PC-9 (cell line): Measurements from ENCODE around the gene CNGB1. TPM values are rescaled to one million over a fixed set of nuclear protein-coding genes. Genes with fewer than 3 reads are reported as not detected.

ENCODE experiments used
- BruUV-seq: library from RNA; stranded (reverse); fragments of 400-500 nt; replicated peaks from 2 replicates; lab custom pipeline; 2021; lab: Mats Ljungman, UMichigan
- CTCF ChIA-PET: fragments of 300-600 bp; sonication (Branson Sonifier 250); formaldehyde crosslinking; loops from one replicate; lab custom pipeline; 2022; ENCODE audit warnings: antibody characterized with exemption; lab: Charles Lee
- POLR2A ChIA-PET: fragments of 300-600 bp; sonication (Branson Sonifier 250); formaldehyde crosslinking; loops from one replicate; lab custom pipeline; 2022; ENCODE audit warnings: antibody characterized with exemption; ENCODE audit not compliant: unreplicated experiment; lab: Charles Lee
- DNase-seq, 2 experiments: peaks; one replicate each; pipeline versions ENCODE4 v3.0.0 to v3.0.0-alpha.2; 2015 to 2022; ENCODE audit warnings: mixed read lengths in 1 of 2
- H2AFZ ChIP-seq: fragments of 200-600 bp; sonication (generic); 2 replicates; pipeline ENCODE4 v1.8.1; 2017; ENCODE audit warnings: antibody characterized with exemption
- H3F3A ChIP-seq: fragments of 200-600 bp; sonication (generic); 2 replicates; pipeline ENCODE4 v1.8.1; 2017; ENCODE audit warnings: antibody characterized with exemption, mild to moderate bottlenecking, low read depth; ENCODE audit not compliant: insufficient read depth
- H3K27ac ChIP-seq: fragments of 200-600 bp; sonication (generic); 2 replicates; pipeline ENCODE4 v1.6.1; 2016; ENCODE audit warnings: mixed run types
- H3K27me3 ChIP-seq: fragments of 200-600 bp; sonication (generic); 2 replicates; pipeline ENCODE4 v1.6.1; 2016; ENCODE audit warnings: low read depth, mixed run types; ENCODE audit not compliant: insufficient read depth
- H3K36me3 ChIP-seq: fragments of 200-600 bp; sonication (generic); 2 replicates; pipeline ENCODE4 v1.6.1; 2016; ENCODE audit warnings: low read depth, mixed run types
- H3K4me1 ChIP-seq: fragments of 200-600 bp; sonication (generic); replicated peaks from 2 replicates; pipeline ENCODE4 v1.6.1; 2016; ENCODE audit warnings: mixed run types; ENCODE audit not compliant: insufficient read depth
- H3K4me2 ChIP-seq: fragments of 200-600 bp; sonication (generic); 2 replicates; pipeline ENCODE4 v1.6.1; 2017; ENCODE audit warnings: mixed run types
- H3K4me3 ChIP-seq: fragments of 200-600 bp; sonication (generic); 2 replicates; pipeline ENCODE4 v1.6.1; 2016; ENCODE audit warnings: mixed run types
- H3K79me2 ChIP-seq: fragments of 200-600 bp; sonication (generic); 2 replicates; pipeline ENCODE4 v1.6.1; 2017; ENCODE audit warnings: low read depth, mixed run types
- H3K9me2 ChIP-seq: fragments of 200-600 bp; sonication (generic); 2 replicates; pipeline ENCODE4 v1.8.1; 2017; ENCODE audit warnings: mild to moderate bottlenecking; ENCODE audit not compliant: insufficient read depth
- H3K9me3 ChIP-seq: fragments of 200-600 bp; sonication (generic); 2 replicates; pipeline ENCODE4 v1.8.1; 2016; ENCODE audit warnings: low read depth; ENCODE audit not compliant: insufficient read depth
- H4K20me1 ChIP-seq: fragments of 200-600 bp; sonication (generic); 2 replicates; pipeline ENCODE4 v1.8.1; 2017; ENCODE audit not compliant: insufficient read depth
- EZH2 ChIP-seq: fragments of 200-600 bp; sonication (generic); IDR thresholded peaks from 2 replicates; pipeline ENCODE4 v1.8.0; 2017; ENCODE audit warnings: antibody characterized with exemption, low read depth
- intact Hi-C: fragments of 100-400 bp; cut with micrococcal nuclease; formaldehyde crosslinking; loops from one replicate; pipeline ENCODE4 v1.10.0; 2022; ENCODE audit not compliant: unreplicated experiment
- total RNA-seq: library from RNA; stranded (reverse); gene quantifications from 2 replicates; pipeline ENCODE4 v1.2.3, GENCODE V29; 2021
- TF ChIP-seq, protein P1 (sequence below): fragments of 200-600 bp; sonication (generic); conservative IDR thresholded peaks from 2 replicates; pipeline ENCODE4 v1.6.1; 2017; ENCODE audit warnings: mixed run types, antibody characterized with exemption, mild to moderate bottlenecking, moderate library complexity

Gene CNGB1
- total RNA-seq, 1 experiment from 2014 or later, result 1.1 TPM

DNA sequence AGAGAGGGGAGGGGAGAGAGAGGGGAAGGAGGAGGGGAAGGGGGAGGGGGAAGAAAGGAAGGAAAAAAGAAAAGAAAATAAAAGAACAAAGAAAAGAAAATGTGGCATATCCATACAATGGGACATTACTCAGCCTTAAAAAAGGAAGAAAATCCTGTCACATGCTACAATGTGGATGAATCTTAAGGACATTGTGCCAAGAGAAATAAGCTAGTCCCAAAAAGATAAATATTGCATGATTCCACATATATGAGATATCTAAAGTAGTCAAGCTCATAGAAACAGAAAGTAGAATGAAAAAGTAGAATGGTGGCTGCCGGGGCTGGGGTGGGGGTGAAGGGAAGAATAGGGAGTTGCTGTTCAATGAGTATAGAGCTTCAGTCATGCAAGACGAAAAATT lies 40.4 kb downstream of the CNGB1 start:
- H3K4me3 ChIP-seq, result no peak overlapping the region
- H2AFZ ChIP-seq, result no peak overlapping the region
- no peaks in the 10 kb centered on the region for H3K27me3 ChIP-seq
- DNase-seq, result no peak
- no TSS peak for BruUV-seq
- no peaks in the 10 kb centered on the region for H3K9me2 ChIP-seq
- TF ChIP-seq, protein P1, sequence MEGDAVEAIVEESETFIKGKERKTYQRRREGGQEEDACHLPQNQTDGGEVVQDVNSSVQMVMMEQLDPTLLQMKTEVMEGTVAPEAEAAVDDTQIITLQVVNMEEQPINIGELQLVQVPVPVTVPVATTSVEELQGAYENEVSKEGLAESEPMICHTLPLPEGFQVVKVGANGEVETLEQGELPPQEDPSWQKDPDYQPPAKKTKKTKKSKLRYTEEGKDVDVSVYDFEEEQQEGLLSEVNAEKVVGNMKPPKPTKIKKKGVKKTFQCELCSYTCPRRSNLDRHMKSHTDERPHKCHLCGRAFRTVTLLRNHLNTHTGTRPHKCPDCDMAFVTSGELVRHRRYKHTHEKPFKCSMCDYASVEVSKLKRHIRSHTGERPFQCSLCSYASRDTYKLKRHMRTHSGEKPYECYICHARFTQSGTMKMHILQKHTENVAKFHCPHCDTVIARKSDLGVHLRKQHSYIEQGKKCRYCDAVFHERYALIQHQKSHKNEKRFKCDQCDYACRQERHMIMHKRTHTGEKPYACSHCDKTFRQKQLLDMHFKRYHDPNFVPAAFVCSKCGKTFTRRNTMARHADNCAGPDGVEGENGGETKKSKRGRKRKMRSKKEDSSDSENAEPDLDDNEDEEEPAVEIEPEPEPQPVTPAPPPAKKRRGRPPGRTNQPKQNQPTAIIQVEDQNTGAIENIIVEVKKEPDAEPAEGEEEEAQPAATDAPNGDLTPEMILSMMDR, result no peak
- no peak for TF ChIP-seq EZH2
- H3K4me1 ChIP-seq, result peaks cover 12% of the 10 kb centered on the region; the same call in 1 of the 2 replicates
- no peaks in the 10 kb centered on the region for H3K79me2 ChIP-seq
- H4K20me1 ChIP-seq, result no peaks in the 10 kb centered on the region
- intact Hi-C loops, result no loop called here
- CTCF ChIA-PET, result interaction anchor here (0.5 to 0.6 kb wide), 2 partner anchors 22 to 341 kb away, joined by 4 to 8 read pairs; no protein-coding TSS in a partner anchor
- H3K4me2 ChIP-seq, result no peak overlapping the region
- POLR2A ChIA-PET, result no interaction called here
- no peak overlapping the region for H3K27ac ChIP-seq
- peaks cover 13% of the 10 kb centered on the region; the same call in 1 of the 2 replicates for H3F3A ChIP-seq
- H3K9me3 ChIP-seq, result no peaks in the 10 kb centered on the region
- no peaks in the 10 kb centered on the region for H3K36me3 ChIP-seq

DNA sequence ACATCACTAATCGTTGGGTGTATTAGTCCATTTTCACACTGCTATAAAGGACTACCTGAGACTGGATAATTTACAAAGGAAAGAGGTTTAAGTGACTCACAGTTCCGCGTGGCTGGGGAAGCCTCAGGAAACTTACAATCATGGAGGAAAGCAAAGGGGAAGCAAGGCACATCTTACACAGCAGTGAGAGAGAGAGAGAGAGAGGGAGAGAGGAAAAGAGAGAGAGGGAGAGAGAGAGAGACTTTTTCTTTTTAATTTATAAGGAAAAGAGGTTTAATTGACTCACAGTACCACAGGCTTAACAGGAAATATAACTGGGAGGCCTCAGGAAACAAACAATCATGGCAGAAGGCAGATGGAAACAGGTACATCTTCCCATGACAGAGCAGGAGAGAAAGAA lies 41.7 kb downstream of the CNGB1 start:
- Histone ChIP-seq H3K9me2 (no peaks in the 10 kb centered on the region), H3F3A (peaks cover 13% of the 10 kb centered on the region; the same call in 1 of the 2 replicates), H3K27ac (no peak overlapping the region), H3K4me3 (no peak overlapping the region), H2AFZ (no peak overlapping the region), H3K4me1 (peaks cover 12% of the 10 kb centered on the region; the same call in 1 of the 2 replicates), H3K9me3 (no peaks in the 10 kb centered on the region), H3K79me2 (no peaks in the 10 kb centered on the region), H3K36me3 (no peaks in the 10 kb centered on the region), H4K20me1 (no peaks in the 10 kb centered on the region), H3K4me2 (no peak overlapping the region), H3K27me3 (no peaks in the 10 kb centered on the region)
- BruUV-seq, result no TSS peak
- ChIA-PET POLR2A (no interaction called here), CTCF (no interaction called here)
- intact Hi-C loops, result no loop called here
- no peak for DNase-seq
- no peak for TF ChIP-seq EZH2
- TF ChIP-seq, protein P1, result no peak

DNA sequence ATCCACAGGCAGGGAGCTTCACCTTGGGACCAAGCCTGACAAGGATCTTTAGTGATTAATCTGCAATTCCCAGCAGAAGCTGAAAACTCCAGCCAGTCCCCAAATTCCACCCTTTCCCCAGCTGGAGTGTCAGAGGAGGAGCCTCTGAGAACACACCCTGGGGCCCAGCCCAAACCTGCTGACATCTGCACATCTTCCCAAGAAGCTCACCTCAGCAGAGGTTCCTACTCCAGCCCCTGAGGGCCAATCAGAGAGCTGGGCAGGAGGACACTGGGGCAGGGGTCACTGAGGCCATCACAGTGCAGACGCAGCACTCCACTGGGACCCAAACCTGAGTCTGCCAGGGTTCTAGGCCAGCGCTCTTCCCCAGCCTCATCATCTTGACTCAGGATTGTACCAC lies 44.9 kb downstream of the CNGB1 start:
- no peaks in the 10 kb centered on the region for H3K79me2 ChIP-seq
- no peak overlapping the region for H3K4me3 ChIP-seq
- BruUV-seq, result no TSS peak
- H3K4me1 ChIP-seq, result no peaks in the 10 kb centered on the region
- no peak overlapping the region for H3K27ac ChIP-seq
- H3F3A ChIP-seq, result no peaks in the 10 kb centered on the region
- CTCF ChIA-PET, result no interaction called here
- H3K4me2 ChIP-seq, result no peak overlapping the region
- no peaks in the 10 kb centered on the region for H3K27me3 ChIP-seq
- TF ChIP-seq, protein P1, result no peak
- no peak for DNase-seq
- no peaks in the 10 kb centered on the region for H4K20me1 ChIP-seq
- H3K9me2 ChIP-seq, result no peaks in the 10 kb centered on the region
- H3K9me3 ChIP-seq, result no peaks in the 10 kb centered on the region
- H2AFZ ChIP-seq, result no peak overlapping the region
- POLR2A ChIA-PET, result interaction anchor here (0.5 kb wide), 1 partner anchor 614 kb away, joined by 4 read pairs; no protein-coding TSS in a partner anchor
- intact Hi-C loops, result no loop called here
- no peaks in the 10 kb centered on the region for H3K36me3 ChIP-seq
